ENCODE data around the gene CELF4.

The CELF4 gene

DNA sequence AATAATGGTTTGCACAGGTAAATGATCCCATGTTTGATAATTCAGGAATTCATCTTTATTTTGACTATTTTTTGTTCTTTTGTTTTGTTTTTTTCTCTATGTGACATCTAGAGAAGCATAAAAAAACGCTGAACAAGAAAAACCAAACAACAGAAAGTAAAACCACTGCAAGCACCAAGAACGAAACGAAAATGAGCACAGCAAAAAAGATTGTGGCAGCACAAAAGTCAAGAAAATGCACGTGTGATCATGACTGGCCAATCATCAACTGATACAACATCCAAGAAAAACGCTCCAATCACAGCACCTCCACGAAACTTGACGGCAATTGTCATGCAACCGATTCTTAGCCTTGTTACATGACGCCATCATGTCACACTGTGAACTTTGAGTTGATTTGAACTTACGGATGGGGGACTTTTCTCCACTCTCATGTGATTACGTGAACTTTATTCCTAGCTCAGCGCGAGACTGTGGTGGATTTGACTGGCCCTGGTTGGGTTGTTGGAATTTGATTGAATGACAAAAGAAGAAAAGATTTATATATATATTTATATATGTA lies 318.7 kb downstream of the CELF4 start:
- TF ChIP-seq, protein P1, sequence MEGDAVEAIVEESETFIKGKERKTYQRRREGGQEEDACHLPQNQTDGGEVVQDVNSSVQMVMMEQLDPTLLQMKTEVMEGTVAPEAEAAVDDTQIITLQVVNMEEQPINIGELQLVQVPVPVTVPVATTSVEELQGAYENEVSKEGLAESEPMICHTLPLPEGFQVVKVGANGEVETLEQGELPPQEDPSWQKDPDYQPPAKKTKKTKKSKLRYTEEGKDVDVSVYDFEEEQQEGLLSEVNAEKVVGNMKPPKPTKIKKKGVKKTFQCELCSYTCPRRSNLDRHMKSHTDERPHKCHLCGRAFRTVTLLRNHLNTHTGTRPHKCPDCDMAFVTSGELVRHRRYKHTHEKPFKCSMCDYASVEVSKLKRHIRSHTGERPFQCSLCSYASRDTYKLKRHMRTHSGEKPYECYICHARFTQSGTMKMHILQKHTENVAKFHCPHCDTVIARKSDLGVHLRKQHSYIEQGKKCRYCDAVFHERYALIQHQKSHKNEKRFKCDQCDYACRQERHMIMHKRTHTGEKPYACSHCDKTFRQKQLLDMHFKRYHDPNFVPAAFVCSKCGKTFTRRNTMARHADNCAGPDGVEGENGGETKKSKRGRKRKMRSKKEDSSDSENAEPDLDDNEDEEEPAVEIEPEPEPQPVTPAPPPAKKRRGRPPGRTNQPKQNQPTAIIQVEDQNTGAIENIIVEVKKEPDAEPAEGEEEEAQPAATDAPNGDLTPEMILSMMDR (IDR thresholded peaks at IDR 0.05) = no peak
- Histone ChIP-seq H3K9ac (no peak overlapping the region), H3K27ac (no peak overlapping the region), H2AFZ (no peak overlapping the region), H3K27me3 (ENCODE audit: control insufficient read depth, insufficient read depth, low read length) (no peaks in the 10 kb centered on the region), H3K9me3 (ENCODE audit: control insufficient read depth, low read length) (no peaks in the 10 kb centered on the region), H3K79me2 (no peaks in the 10 kb centered on the region), H3K36me3 (ENCODE audit: control insufficient read depth, insufficient read depth, low read length) (no peaks in the 10 kb centered on the region), H3K4me2 (ENCODE audit: low read length) (no peak overlapping the region), H3K4me1 (no peaks in the 10 kb centered on the region), H3K4me3 (ENCODE audit: low read depth, low read length) (no peak overlapping the region)

GRCh38 chr18:37244618-37245017 lies 321.0 kb downstream of the CELF4 start:
- Histone ChIP-seq H2AFZ (no peak overlapping the region), H3K36me3 (ENCODE audit: control insufficient read depth, insufficient read depth, low read length) (no peaks in the 10 kb centered on the region), H3K27me3 (ENCODE audit: control insufficient read depth, insufficient read depth, low read length) (no peaks in the 10 kb centered on the region), H3K79me2 (no peaks in the 10 kb centered on the region), H3K9me3 (ENCODE audit: control insufficient read depth, low read length) (no peaks in the 10 kb centered on the region), H3K27ac (no peak overlapping the region), H3K4me2 (ENCODE audit: low read length) (no peak overlapping the region), H3K9ac (no peak overlapping the region), H3K4me3 (ENCODE audit: low read depth, low read length) (no peak overlapping the region), H3K4me1 (no peaks in the 10 kb centered on the region)
- TF ChIP-seq, protein P1 (IDR thresholded peaks at IDR 0.05) = no peak

DNA sequence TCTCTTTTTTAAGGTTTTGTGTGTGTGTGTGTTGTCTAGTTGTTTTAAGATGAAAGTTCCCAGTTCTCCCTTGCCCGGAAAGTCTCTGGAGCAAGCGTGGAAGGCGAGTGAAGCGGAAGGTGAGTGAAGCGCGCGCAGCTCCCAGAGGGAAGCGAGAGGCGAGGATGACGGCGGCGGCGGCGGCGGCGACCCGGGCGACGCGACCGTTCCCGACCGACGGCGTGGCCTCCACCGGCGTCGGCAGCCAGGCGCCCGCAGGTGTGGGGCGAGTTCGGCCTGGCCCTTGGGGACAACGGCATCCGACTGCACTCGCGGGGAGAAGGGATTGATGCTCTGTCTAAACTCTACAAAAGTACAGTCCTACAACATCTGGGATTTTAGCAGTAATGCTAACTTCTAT lies 321.9 kb downstream of the CELF4 start:
- TF ChIP-seq, protein P1 (IDR thresholded peaks at IDR 0.05) = no peak
- H3K27ac ChIP-seq = no peak overlapping the region
- H3K79me2 ChIP-seq = no peaks in the 10 kb centered on the region
- H3K9me3 ChIP-seq (ENCODE audit: control insufficient read depth, low read length) = no peaks in the 10 kb centered on the region
- no peak overlapping the region for H3K9ac ChIP-seq
- no peak overlapping the region for H3K4me2 ChIP-seq (ENCODE audit: low read length)
- no peaks in the 10 kb centered on the region for H3K4me1 ChIP-seq
- no peaks in the 10 kb centered on the region for H3K27me3 ChIP-seq (ENCODE audit: control insufficient read depth, insufficient read depth, low read length)
- no peaks in the 10 kb centered on the region for H3K36me3 ChIP-seq (ENCODE audit: control insufficient read depth, insufficient read depth, low read length)
- H3K4me3 ChIP-seq (ENCODE audit: low read depth, low read length) = no peak overlapping the region
- H2AFZ ChIP-seq = no peak overlapping the region

- H2AFZ ChIP-seq = no peak overlapping the region
- no peak overlapping the region for H3K4me3 ChIP-seq (ENCODE audit: low read depth, low read length)
- no peaks in the 10 kb centered on the region for H3K9me3 ChIP-seq (ENCODE audit: control insufficient read depth, low read length)
- H3K79me2 ChIP-seq = no peaks in the 10 kb centered on the region
- H3K4me2 ChIP-seq (ENCODE audit: low read length) = no peak overlapping the region
- H3K36me3 ChIP-seq (ENCODE audit: control insufficient read depth, insufficient read depth, low read length) = no peaks in the 10 kb centered on the region
- no peaks in the 10 kb centered on the region for H3K4me1 ChIP-seq
- H3K27ac ChIP-seq = no peak overlapping the region
- TF ChIP-seq, protein P1 (IDR thresholded peaks at IDR 0.05) = no peak
- H3K9ac ChIP-seq = no peak overlapping the region
- no peaks in the 10 kb centered on the region for H3K27me3 ChIP-seq (ENCODE audit: control insufficient read depth, insufficient read depth, low read length)
Observed at GRCh38 chr18:37242826-37243560, 322.6 kb downstream of the CELF4 start.

DNA sequence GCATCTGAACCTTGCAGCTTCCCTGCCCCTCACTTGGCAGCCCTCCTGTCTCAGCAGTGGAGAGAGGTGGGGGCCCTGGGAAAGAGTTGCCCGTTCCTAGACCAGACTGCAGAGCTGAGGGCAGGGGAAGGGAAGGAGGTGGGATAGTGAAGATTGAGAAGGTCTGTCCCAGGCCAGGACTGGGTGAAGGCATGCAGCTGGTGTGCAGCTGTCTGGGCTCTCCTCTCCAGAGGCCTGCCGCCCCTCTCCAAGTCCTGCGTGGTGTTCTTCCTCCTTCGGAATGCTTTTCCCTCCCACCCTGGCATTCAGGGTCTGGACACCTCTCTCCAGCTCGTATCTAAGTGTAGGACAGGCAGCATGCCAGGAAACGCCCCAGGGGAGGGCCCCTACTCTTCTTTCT lies 323.5 kb downstream of the CELF4 start:
- Histone ChIP-seq H2AFZ (no peak overlapping the region), H3K36me3 (ENCODE audit: control insufficient read depth, insufficient read depth, low read length) (no peaks in the 10 kb centered on the region), H3K4me3 (ENCODE audit: low read depth, low read length) (no peak overlapping the region), H3K9ac (no peak overlapping the region), H3K4me2 (ENCODE audit: low read length) (no peak overlapping the region), H3K4me1 (no peaks in the 10 kb centered on the region), H3K79me2 (no peaks in the 10 kb centered on the region), H3K27me3 (ENCODE audit: control insufficient read depth, insufficient read depth, low read length) (no peaks in the 10 kb centered on the region), H3K27ac (no peak overlapping the region), H3K9me3 (ENCODE audit: control insufficient read depth, low read length) (no peaks in the 10 kb centered on the region)
- TF ChIP-seq, protein P1 (IDR thresholded peaks at IDR 0.05) = no peak
